GM21447 (cell line): ENCODE data around the gene ARAP3.
"Not testable (repeated sequence)": the region's sequence is repeated elsewhere in the genome, so short reads cannot be mapped to it uniquely, and the experiment has no call there.

ENCODE experiments used
- ATAC-seq: cut with Tn5 transposase; IDR thresholded peaks from one replicate; pipeline ENCODE4 v1.9.1; 2021; ENCODE audit not compliant: unreplicated experiment

The ARAP3 gene, protein sequence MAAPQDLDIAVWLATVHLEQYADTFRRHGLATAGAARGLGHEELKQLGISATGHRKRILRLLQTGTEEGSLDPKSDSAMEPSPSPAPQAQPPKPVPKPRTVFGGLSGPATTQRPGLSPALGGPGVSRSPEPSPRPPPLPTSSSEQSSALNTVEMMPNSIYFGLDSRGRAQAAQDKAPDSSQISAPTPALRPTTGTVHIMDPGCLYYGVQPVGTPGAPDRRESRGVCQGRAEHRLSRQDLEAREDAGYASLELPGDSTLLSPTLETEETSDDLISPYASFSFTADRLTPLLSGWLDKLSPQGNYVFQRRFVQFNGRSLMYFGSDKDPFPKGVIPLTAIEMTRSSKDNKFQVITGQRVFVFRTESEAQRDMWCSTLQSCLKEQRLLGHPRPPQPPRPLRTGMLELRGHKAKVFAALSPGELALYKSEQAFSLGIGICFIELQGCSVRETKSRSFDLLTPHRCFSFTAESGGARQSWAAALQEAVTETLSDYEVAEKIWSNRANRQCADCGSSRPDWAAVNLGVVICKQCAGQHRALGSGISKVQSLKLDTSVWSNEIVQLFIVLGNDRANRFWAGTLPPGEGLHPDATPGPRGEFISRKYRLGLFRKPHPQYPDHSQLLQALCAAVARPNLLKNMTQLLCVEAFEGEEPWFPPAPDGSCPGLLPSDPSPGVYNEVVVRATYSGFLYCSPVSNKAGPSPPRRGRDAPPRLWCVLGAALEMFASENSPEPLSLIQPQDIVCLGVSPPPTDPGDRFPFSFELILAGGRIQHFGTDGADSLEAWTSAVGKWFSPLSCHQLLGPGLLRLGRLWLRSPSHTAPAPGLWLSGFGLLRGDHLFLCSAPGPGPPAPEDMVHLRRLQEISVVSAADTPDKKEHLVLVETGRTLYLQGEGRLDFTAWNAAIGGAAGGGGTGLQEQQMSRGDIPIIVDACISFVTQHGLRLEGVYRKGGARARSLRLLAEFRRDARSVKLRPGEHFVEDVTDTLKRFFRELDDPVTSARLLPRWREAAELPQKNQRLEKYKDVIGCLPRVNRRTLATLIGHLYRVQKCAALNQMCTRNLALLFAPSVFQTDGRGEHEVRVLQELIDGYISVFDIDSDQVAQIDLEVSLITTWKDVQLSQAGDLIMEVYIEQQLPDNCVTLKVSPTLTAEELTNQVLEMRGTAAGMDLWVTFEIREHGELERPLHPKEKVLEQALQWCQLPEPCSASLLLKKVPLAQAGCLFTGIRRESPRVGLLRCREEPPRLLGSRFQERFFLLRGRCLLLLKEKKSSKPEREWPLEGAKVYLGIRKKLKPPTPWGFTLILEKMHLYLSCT (N-terminal part only)

DNA sequence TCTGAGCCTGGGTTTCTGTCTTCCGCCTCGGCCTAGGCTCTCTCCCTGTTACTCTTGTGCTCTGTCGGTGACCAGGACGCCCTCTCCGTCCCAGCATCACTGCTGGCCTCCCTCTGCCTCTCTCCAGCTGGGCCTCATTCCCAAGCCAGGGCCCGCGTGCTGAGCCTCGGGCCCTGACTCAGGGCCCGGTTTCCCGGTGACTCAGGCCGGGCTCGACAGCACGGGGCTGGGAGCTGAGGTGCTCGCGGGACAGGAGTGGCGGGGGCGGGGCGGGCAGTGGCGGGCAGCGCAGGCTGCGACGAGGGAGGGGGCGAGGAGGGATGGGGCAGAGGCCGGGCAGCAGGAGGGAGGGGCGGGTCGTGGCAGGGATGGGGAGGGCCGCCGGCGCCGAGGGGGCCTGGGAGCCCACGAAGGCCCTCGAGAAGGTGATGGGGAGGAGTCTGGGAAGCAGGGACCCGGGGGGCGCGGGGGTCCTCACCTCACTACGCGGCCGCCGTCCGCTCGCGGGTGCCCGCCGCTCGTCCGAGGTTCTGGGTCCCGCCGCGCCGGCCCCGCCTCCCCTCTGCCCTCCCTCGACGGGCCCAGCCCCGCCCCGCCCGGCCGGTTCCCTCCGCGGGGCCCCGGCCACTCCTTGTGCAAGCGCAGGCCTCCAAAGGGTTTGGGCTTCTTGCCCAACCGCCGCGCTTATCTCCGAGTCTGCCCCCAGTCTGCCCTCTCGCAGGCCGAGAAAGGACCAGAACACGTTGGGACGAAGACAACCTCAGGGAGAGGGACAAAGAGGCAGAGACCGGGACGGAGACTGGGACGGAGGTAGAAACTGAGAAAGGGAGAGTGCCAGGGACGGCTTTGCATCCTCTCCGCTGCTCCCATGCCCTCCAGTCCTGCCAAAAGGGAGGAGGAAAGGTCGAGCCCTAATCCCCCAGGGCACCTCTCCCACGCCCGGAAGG, at the start of gene ARAP3:
ARAP3 (minus strand) TSS at position 536 of the 947 bp plus-strand sequence. CDS start 1,744 bp downstream, outside the sequence.
- ATAC-seq = no peak

DNA sequence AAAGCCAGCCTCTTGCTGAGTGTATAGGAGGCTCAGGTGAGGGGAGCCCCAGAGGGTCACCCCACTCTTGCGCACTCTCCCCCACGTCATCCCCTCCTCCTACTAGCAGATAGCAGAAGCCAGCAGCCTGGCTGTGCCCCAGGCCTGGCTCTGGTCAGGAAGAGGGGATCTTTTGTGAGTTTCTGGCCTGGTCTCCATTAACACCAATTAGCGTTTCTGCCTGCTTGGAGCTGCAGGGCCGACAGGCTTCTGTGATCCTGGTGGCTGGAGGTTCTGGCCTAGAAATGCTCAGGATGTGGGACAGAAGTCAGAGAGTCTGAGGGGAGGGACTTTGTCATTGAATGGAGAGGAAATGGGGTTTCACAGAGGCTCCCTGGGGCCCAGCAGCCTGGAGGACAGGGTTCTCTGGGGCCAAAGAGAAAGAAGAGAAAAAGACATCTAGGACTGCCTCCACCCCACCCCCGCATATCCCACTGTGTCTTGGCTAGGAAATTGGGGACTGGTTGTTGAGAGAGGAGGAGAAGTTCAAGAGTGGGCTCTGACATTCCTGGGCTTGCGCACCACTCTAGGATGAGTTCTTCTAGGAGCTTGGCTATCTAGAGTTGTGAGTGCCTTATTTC, 47.5 kb upstream of the ARAP3 start:
- ATAC-seq = no peak

DNA sequence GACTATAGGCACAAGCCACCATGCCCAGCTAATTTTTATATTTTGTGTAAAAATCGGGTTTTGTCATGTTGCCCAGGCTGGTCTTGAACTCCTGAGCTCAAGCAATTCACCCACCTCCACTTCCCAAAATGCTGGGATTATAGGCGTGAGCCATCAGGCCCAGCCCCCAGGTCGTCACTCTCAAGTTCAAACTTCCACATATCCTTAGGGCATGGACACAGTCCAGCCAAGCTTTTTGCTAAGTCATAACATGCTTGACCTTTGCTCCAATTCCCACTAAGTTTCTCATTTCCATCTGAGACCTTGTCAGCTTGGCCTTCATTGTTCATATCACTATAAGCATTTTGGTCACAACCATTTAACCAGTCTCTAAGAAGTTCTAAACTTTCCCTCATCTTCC, 43.9 kb upstream of the ARAP3 start:
- ATAC-seq = no peak

DNA sequence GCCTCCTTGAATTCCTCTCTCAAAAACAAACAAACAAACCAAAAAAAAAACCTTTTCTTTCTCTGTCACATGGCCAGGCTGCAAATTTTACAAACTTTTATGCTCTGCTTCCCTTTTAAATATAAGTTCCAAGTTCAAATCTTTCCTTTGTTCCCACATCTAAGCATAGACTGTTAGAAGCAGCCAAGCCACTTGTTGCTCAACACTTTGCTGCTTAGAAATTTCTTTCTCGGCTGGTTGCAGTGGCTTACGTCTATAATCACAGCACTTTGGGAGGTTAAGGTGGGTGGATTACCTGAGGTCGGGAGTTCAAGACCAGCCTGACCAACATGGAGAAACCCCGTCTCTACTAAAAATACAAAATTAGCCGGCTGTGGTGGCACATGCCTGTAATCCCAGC, 43.1 kb upstream of the ARAP3 start:
- ATAC-seq = not testable (repeated sequence)

DNA sequence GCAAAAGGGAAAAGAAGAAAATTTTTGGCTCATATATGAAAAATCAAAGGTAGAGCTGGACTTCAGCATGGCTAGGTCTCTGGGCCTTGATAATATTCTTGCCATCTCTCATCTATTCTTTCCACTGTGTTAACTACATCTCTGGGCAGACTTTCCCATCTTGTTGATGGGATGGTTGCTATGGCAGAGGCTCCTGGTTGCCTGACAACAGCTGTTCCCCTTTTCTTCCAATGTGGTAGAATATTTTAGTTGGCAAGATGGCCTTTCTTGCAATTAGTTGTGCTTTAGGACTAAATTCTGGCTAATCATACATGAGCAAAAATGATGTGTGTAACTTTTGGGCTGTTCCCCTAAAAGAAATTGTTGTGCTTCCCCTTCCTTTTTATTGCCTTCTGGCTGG, 40.2 kb upstream of the ARAP3 start:
- no peak for ATAC-seq

DNA sequence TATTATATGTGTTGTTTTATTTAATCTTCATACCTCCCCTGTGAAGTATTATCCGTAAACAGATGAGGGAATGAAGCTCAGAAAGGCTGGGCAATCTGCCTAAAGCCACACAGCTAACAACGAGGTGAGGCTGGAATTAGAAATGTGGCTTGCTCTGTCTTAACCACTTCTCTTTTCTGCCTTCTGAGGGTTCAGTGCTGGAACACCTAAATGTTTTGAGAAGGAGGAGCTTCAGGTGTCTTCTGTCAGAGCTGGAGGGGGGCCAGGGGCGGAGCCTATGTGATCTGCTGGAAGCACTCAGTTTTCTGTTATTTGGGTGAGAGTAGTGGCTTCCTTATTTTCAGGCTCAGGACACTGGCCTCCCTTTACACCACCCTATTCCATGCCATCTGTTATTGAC, 35.0 kb upstream of the ARAP3 start:
- ATAC-seq = no peak

DNA sequence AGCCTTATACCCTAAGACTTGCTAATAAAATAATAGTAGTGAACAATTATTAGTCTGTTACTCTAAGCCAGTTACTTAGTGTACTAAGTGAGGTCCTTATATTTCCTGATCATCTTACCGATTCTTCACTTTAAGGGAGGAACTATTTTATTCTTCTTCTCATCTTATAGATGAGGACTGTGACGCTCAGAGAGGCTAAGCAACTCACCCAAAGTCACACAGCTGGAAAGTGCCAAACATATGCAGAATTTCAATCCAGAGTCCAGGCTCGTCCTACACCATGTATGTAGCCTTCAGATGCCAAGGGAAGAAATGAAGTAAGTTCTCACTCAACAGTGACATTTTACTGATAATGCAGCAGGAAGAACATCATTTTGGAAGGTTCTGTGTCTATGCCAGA, 34.4 kb upstream of the ARAP3 start:
- ATAC-seq = no peak

DNA sequence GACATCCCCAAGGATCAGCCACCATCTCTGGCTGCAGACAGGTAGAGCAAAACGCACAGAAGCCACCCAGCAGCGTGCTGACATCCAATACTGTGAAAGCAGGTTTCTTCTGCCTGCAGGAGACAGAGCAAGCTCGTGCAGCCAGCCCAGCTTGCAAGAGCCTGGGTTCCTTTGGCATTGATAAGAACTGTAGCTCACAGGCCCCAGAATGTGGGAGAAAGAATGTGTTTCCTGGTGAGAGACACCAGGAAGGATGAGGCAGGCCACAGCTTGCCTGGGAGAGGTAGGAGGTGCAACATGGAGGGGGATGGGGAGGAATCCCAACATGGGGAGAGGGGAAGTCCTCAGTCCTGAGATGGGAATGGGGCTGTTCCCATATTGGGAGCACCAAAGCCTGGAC, 34.0 kb upstream of the ARAP3 start:
- ATAC-seq = no peak

DNA sequence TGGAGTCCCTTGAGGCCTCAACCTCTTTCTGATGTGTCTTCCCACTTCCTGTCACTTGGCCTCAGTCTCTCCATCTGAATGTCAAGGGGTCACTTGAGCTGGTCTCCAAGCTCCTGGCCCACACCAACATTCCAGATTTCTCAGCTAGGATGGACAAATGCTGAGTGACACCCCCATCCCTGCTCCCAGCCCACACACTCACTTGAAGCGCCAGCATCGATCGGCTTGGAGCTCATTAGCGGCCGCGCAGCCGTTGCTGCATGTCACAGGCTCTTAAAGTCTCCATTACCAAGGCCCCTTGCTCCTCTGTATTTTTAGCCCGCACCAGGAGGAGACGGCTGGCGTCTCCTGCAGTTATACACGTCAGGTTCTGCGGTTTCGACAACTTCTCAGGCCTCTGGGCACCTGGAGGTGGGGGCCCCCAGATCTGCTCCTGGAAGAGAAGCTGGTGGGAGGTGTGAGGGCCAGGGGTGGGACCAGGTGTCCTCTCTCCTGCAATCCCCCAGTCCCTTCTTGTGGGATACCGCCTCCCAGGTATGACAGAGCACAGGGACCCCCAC, 33.4 kb upstream of the ARAP3 start:
- ATAC-seq = no peak

DNA sequence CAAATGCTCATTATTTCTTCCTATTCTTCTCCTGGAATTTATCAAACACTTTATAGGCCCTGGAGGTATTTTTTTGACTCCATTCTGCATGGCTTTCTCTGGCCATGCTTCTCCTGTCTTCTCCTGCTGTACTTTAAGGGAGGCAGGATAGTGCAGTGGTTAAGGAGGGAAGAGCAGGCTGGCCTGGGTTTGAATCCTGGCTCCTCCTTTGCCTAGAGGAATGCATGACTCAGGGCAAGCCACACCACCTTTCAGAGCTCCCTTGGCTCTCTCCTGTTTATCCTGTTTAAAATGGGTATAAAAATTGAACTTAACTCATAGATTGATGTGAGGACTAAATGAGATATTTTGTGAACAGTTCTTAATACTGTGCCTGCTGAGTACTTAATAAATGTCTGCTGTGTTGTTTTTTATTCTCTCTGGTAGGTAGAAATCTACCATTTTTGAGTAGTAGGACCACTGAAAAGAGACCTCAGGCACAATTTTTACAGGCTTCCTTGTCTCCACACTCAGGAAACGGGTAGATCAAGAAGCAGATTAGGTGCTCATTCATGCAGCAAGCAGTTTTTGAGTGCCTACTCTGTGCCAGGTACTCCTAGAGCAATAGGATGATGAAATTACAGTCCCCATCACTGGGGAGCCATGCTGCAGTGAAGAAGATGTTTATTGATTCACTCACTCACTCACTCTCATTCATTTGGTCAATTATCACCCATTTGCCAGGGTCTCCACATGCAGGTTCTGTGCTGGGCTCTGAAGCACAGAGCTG, 32.7 kb upstream of the ARAP3 start:
- ATAC-seq = no peak

DNA sequence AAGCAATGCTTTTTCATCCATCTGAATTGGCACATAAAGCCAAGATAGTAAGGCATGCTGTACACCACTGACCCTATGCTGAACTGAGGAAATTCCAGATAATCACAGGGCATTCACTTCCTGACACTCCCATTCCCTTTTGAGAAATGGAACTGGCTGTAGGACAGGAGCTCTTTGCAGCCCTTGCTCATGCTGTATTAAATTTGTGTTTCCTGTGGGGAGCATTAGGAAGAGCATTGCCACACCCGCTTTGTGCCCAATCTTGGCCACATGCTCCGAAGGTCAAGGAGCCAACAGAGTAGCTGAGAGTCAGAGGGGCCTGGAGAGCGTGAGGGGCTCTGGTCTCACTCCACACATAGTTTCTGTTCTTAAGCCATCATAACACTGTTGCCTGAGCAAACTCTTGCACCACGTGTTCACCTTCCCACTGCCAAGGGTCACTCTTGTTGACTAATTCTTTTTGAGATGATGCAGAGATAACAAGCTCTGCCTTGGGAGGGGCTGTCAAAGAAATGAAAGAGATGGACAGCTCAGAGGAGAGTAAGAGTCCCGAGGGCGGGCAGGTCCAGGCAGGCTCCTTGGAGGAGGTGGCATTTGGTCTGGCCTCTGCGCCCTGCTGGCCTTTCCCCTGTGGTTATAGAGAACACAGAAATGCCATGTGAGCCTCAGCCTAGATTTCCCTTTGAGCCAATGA, 31.7 kb upstream of the ARAP3 start:
- ATAC-seq = no peak

DNA sequence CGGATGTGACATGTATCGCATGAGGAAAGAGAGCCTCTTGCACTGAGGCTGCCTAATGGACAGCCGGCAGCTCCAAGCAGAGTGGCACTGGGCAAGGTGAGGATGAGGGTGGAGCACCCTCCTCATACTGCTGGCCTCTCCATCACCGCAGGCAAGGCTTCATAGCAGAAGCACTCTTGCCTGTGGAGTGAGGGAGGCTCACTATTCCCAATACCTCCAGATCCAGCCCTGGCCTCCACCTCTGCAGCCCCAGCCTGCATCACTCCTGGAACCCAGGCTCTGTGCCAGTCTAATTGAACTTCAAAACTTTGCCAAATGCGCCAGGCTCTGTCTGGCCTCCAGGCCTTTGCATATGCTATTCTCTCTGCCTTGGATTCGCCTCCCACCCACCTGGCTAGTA, 29.7 kb upstream of the ARAP3 start:
- ATAC-seq = no peak

DNA sequence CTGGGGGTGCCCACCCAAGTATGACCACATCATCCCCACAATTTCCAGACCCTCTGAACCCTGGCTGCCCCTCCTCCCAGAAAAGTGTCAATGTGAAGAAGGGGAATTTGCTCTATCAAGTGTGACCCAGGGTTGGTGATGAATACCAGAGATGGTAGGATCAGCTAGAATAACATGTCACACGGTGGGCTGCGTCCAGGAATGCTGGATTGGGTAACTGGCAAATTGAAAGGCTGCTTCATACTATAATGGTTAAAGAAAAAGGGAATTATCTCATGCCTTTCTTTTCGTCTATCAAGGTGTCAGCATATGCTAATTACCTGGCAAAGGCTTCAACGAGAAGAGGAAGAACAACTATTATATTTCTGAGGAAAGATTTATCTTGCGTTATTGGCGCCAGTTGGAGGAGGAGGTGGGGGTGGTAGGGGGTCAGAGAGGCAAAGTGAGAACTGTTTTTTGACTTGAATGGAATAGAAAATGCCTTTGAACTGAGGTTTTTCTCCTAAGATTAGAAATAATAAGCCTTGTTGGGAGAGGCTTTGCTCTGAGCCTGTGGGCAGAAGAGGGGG, 27.8 kb upstream of the ARAP3 start:
- no peak for ATAC-seq

DNA sequence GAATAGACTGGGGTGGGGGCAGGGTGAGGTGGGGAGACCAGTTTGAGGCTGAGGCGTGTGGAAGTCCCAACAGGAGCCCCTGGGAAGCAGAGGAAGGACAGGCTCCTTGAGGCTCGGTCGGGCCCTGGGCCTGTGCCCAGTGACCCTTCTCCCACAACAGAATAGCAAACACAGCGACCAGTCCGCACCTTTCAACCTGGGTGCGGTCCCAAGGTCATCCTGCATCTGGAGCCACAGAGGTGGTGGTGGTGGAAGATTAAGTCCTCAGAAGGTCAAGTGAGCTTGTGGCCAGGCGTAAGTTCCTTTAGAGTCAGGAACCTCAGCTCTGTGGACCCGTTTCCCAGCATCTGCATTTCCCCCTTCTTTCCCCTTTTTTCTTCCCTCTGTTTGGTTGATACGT, 26.0 kb upstream of the ARAP3 start:
- no peak for ATAC-seq

DNA sequence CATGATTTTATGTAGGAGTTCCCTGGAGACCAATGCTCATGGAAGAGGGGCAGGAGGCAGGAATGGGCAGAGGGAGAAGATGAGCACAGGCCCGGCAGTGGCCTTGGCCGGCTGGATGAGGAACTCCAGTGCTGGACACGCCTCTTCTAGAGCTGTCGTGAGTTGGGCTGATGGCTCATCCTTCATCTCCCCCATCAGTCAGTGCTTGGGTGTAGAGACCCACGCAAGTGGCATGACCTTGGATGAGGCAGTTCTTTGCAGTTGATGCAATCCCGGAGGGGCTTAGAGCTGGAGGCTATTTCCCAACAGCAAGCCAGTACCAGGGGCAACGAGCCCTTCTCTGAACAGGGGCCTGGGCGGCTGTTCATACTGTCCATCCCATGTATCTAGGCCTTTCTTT, 25.5 kb upstream of the ARAP3 start:
- ATAC-seq = no peak

DNA sequence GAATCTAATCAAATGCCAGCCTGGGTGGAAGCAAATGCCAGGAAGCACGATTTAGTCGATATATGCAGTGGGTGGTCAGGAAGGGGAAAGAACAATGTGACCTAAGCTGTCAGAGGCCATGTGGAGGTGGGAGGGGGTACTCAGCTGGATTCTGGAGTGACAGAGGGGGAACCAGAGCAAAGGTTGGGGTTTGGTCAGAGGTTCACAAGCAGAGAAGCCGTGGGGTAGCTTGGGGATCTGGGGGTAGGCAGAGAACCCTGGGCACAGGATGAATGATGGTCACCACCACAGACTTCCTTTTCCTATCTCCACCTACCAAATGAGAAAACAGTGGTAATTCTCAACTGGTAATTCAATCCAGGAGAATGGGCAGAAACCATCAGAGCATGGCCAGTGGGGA, 24.1 kb upstream of the ARAP3 start:
- no peak for ATAC-seq

DNA sequence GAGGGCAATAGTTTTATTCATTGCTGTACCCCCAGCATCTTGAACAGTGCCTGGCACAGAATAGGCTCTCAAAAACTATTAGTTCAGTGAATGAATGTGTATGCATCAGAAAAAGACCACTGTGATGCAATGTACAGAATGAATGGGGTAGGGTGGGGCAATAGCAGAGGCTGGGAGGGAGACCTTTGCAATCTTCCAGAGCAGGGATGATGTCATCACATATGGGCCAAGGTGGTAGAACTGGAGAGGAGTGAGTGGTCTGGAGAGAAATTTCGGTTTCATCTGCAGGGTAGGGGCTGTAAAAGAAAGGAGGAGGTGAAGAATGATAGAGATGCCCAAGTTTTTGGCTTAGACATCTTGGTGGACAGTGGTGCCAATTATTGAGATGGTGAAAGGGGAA, 23.4 kb upstream of the ARAP3 start:
- no peak for ATAC-seq
